Activated naive CD4-positive, alpha-beta T cell treated with Interleukin-2 at 50 U/mL for 16 hours (primary cell): Measurements from ENCODE around the gene PRR12.

Experiments
- DNase-seq: peaks from one replicate; pipeline ENCODE4 v3.0.0-alpha.2; 2020

Gene PRR12

GRCh38 chr19:49590971-49591730 lies at the start of gene PRR12:
TSS of gene PRR12 (plus strand) at chr19:49591182. CDS start at chr19:49591655, 473 bp downstream.
- DNase-seq, result peak; percentile 64

GRCh38 chr19:49541914-49542313 lies 49.1 kb upstream of the PRR12 start:
- DNase-seq, result no peak

GRCh38 chr19:49542446-49542845 lies 48.5 kb upstream of the PRR12 start:
- DNase-seq, result no peak

GRCh38 chr19:49543032-49543431 lies 48.0 kb upstream of the PRR12 start:
- no peak for DNase-seq

GRCh38 chr19:49544154-49544553 lies 46.8 kb upstream of the PRR12 start:
- no peak for DNase-seq

- DNase-seq, result peak; percentile 58
Observed at GRCh38 chr19:49546825-49547565, 44.0 kb upstream of the PRR12 start.

GRCh38 chr19:49549045-49549444 lies 41.9 kb upstream of the PRR12 start:
- no peak for DNase-seq

GRCh38 chr19:49551531-49551930 lies 39.5 kb upstream of the PRR12 start:
- no peak for DNase-seq

- DNase-seq, result no peak
Observed at GRCh38 chr19:49552749-49553148, 38.2 kb upstream of the PRR12 start.

- DNase-seq, result peak; percentile 68
Observed at GRCh38 chr19:49553451-49554271, 37.3 kb upstream of the PRR12 start.

GRCh38 chr19:49554701-49555181 lies 36.2 kb upstream of the PRR12 start:
- DNase-seq, result peak; percentile 46

- peak; percentile 66 for DNase-seq
Observed at GRCh38 chr19:49555600-49556411, 35.2 kb upstream of the PRR12 start.

GRCh38 chr19:49556412-49557398 lies 34.3 kb upstream of the PRR12 start:
- no peak for DNase-seq

- DNase-seq, result no peak
Observed at GRCh38 chr19:49557641-49558325, 33.2 kb upstream of the PRR12 start.

GRCh38 chr19:49558591-49558990 lies 32.4 kb upstream of the PRR12 start:
- DNase-seq, result peak; percentile 28

GRCh38 chr19:49559443-49559842 lies 31.5 kb upstream of the PRR12 start:
- no peak for DNase-seq

GRCh38 chr19:49559928-49560327 lies 31.1 kb upstream of the PRR12 start:
- DNase-seq, result peak; percentile 27

GRCh38 chr19:49560358-49560900 lies 30.6 kb upstream of the PRR12 start:
- peak; percentile 48 for DNase-seq

GRCh38 chr19:49564616-49565045 lies 26.4 kb upstream of the PRR12 start:
- peak; percentile 66 for DNase-seq

- DNase-seq, result no peak
Observed at GRCh38 chr19:49565261-49565660, 25.7 kb upstream of the PRR12 start.
